Spleen (tissue), 7 donors: ENCODE data around the gene ADAM10.

Experiments used
- POLR2A ChIP-seq, 3 donors: fragments of 450-650 bp; IDR thresholded peaks; one replicate each; pipeline ENCODE4 v1.5.1; 2017; ENCODE audit warnings: antibody characterized with exemption in 3 of 3, mild to moderate bottlenecking in 1 of 3
- POLR2AphosphoS5 ChIP-seq, 3 donors: sonication (generic); formaldehyde crosslinking; IDR thresholded peaks; one replicate each; pipeline ENCODE4 v1.5.1; 2017; ENCODE audit warnings: antibody characterized with exemption in 3 of 3
- TF ChIP-seq, protein P1 (sequence below), 11 experiments: fragments of 200-600 bp in 7 of 11; fragments of 450-650 bp in 4 of 11; sonication (generic) in 4 of 11; IDR thresholded peaks in 8 of 11; conservative IDR thresholded peaks in 3 of 11; 1 replicate in 7 of 11; 2 replicates in 4 of 11; pipeline versions ENCODE4 v1.4.0 to v1.8.0; 2016 to 2021; ENCODE audit warnings: antibody characterized with exemption in 11 of 11, inconsistent platforms in 4 of 11, mild to moderate bottlenecking in 1 of 11
- donor health status: DM: no; HTN: no; CAD: no; lungs with moderate emphysema.
- donor health status: DM: no; HTN: no; CAD: no.
- donor health status: DM: no; HTN: no; CAD: no.

DNA sequence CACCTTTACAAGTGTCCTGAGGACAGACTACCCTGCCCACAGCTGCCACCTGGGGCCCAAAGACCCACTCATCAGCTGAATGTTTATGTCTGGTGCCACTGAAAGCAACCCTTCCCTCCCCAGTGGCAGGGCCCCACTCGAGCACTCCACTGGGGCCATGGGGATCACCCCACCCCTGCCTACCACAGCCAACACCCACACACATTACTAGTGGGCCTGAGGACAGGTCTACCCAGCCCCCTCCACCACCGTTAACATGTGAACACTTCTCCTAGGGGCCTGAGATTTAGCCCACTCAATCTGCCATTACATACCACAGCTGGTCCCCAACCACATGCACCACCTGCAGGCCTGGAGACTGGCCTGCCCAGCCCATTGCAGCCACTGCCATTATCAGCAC is 52.3 kb downstream of the ADAM10 start:
- TF ChIP-seq POLR2AphosphoS5 (IDR thresholded peaks at IDR 0.05) (no peak), POLR2A (IDR thresholded peaks at IDR 0.05) (no peak)
- TF ChIP-seq, protein P1, sequence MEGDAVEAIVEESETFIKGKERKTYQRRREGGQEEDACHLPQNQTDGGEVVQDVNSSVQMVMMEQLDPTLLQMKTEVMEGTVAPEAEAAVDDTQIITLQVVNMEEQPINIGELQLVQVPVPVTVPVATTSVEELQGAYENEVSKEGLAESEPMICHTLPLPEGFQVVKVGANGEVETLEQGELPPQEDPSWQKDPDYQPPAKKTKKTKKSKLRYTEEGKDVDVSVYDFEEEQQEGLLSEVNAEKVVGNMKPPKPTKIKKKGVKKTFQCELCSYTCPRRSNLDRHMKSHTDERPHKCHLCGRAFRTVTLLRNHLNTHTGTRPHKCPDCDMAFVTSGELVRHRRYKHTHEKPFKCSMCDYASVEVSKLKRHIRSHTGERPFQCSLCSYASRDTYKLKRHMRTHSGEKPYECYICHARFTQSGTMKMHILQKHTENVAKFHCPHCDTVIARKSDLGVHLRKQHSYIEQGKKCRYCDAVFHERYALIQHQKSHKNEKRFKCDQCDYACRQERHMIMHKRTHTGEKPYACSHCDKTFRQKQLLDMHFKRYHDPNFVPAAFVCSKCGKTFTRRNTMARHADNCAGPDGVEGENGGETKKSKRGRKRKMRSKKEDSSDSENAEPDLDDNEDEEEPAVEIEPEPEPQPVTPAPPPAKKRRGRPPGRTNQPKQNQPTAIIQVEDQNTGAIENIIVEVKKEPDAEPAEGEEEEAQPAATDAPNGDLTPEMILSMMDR (IDR thresholded peaks at IDR 0.05 in 8 of 11, conservative IDR thresholded peaks at IDR 0.05 in 3 of 11), result no peak
